A673 (cell line): ENCODE data around the gene PDE11A.

Experiments used
- CTCF ChIP-seq: fragments of 300-800, 200-600 bp; sonication (generic); conservative IDR thresholded peaks from 2 replicates; pipeline ENCODE4 v1.5.1; 2017; ENCODE audit warnings: low read depth, mild to moderate bottlenecking, antibody characterized with exemption, low read length, moderate library complexity, mixed read lengths
- EZH2 ChIP-seq: fragments of 200-600 bp; sonication (generic); IDR thresholded peaks from 2 replicates; pipeline ENCODE4 v1.6.1; 2017; ENCODE audit warnings: borderline replicate concordance, low read depth, mild to moderate bottlenecking, mixed read lengths, antibody characterized with exemption, low read length; ENCODE audit not compliant: poor library complexity, severe bottlenecking

GRCh38 chr2:178108176-178108575 lies 35.6 kb upstream of the PDE11A start:
- no peak for TF ChIP-seq CTCF
- no peak for TF ChIP-seq EZH2
